IMR-90 (cell line): ENCODE measurements around the gene HS3ST2. TPM values are rescaled to one million over a fixed set of nuclear protein-coding genes. Genes with fewer than 3 reads are reported as not detected.

ENCODE experiments used
- ATAC-seq: fragments of 200-7000 bp; cut with Tn5 transposase; 2 replicates; pipeline ENCODE4 v1.9.1; 2020; ENCODE audit warnings: low read depth, mild to moderate bottlenecking, moderate library complexity
- BruUV-seq: library from RNA; stranded (reverse); fragments of 400-500 nt; replicated peaks from 2 replicates; lab custom pipeline; 2021; lab: Mats Ljungman, UMichigan
- CTCF ChIA-PET: fragments of 300-600 bp; formaldehyde crosslinking; extraction: SDS; loops from one replicate; lab custom pipeline; 2021; ENCODE audit warnings: antibody characterized with exemption; lab: Yijun Ruan, JAX
- POLR2A ChIA-PET: fragments of 300-600 bp; sonication (Branson Sonifier 250); formaldehyde crosslinking; loops from one replicate; lab custom pipeline; 2022; ENCODE audit warnings: antibody characterized with exemption; ENCODE audit not compliant: unreplicated experiment; lab: Charles Lee
- DNase-seq: peaks from one replicate; pipeline ENCODE4 v3.0.0; 2013
- H2AFZ ChIP-seq: replicated peaks from 2 replicates; pipeline ENCODE3; 2013; ENCODE audit warnings: low read length, mild to moderate bottlenecking; ENCODE audit not compliant: poor library complexity
- H2AK5ac ChIP-seq: 2 replicates; pipeline ENCODE4 v1.6.1; 2013; ENCODE audit warnings: low read depth, low read length, inconsistent platforms
- H2AK9ac ChIP-seq: replicated peaks from 2 replicates; pipeline ENCODE3; 2013; ENCODE audit warnings: mild to moderate bottlenecking, low read depth, low read length, moderate library complexity; ENCODE audit not compliant: poor library complexity
- H2BK120ac ChIP-seq: 2 replicates; pipeline ENCODE4 v1.6.1; 2013; ENCODE audit warnings: low read depth, low read length, inconsistent platforms
- H2BK15ac ChIP-seq: 3 replicates; pipeline ENCODE4 v1.6.1; 2013; ENCODE audit warnings: low read depth, low read length, inconsistent platforms
- H2BK20ac ChIP-seq: 2 replicates; pipeline ENCODE4 v1.6.1; 2013; ENCODE audit warnings: low read depth, mild to moderate bottlenecking, inconsistent platforms, low read length, moderate library complexity
- H2BK5ac ChIP-seq: 2 replicates; pipeline ENCODE4 v1.6.1; 2013; ENCODE audit warnings: mild to moderate bottlenecking, low read depth, low read length, inconsistent platforms; ENCODE audit not compliant: poor library complexity, severe bottlenecking
- H3K14ac ChIP-seq: replicated peaks from 2 replicates; pipeline ENCODE4 v1.6.1; 2013; ENCODE audit warnings: low read depth, low read length, inconsistent platforms
- H3K18ac ChIP-seq: 2 replicates; pipeline ENCODE4 v1.6.1; 2013; ENCODE audit warnings: low read depth, low read length, control low read depth
- H3K23ac ChIP-seq: 2 replicates; pipeline ENCODE4 v1.6.1; 2013; ENCODE audit warnings: low read depth, low read length, inconsistent platforms
- H3K27ac ChIP-seq: 2 replicates; pipeline ENCODE4 v1.5.1; 2013; ENCODE audit warnings: mild to moderate bottlenecking, control low read depth, low read length; ENCODE audit not compliant: insufficient read depth
- H3K27me3 ChIP-seq: 2 replicates; pipeline ENCODE4 v1.6.1; 2013; ENCODE audit warnings: low read length; ENCODE audit not compliant: control insufficient read depth, insufficient read depth
- H3K36me3 ChIP-seq: 2 replicates; pipeline ENCODE4 v1.6.1; 2013; ENCODE audit warnings: low read length, mixed read lengths; ENCODE audit not compliant: control insufficient read depth, insufficient read depth
- H3K4ac ChIP-seq: 2 replicates; pipeline ENCODE4 v1.6.1; 2013; ENCODE audit warnings: low read depth, low read length, inconsistent platforms
- H3K4me1 ChIP-seq: 2 replicates; pipeline ENCODE4 v1.6.1; 2013; ENCODE audit warnings: low read length, mixed read lengths; ENCODE audit not compliant: control insufficient read depth, insufficient read depth
- H3K4me2 ChIP-seq: 2 replicates; pipeline ENCODE4 v1.6.1; 2013; ENCODE audit warnings: low read depth, mild to moderate bottlenecking, control low read depth, low read length, moderate library complexity
- H3K4me3 ChIP-seq: 2 replicates; pipeline ENCODE4 v1.5.1; 2013; ENCODE audit warnings: low read depth, mild to moderate bottlenecking, control low read depth, low read length, moderate library complexity; ENCODE audit not compliant: insufficient read depth
- H3K56ac ChIP-seq: 2 replicates; pipeline ENCODE4 v1.6.1; 2013; ENCODE audit warnings: low read length, inconsistent platforms; ENCODE audit not compliant: insufficient read depth; ENCODE audit errors: extremely low read depth
- H3K79me1 ChIP-seq, 2 experiments: 2 replicates each; pipeline ENCODE4 v1.6.1; 2013; ENCODE audit warnings: low read length in 2 of 2, inconsistent platforms in 1 of 2, low read depth in 1 of 2
- H3K9ac ChIP-seq: 2 replicates; pipeline ENCODE4 v1.6.1; 2013; ENCODE audit warnings: low read depth, low read length, control low read depth
- H3K9me1 ChIP-seq: 2 replicates; pipeline ENCODE4 v1.6.1; 2013; ENCODE audit warnings: low read length, inconsistent platforms; ENCODE audit not compliant: insufficient read depth
- H3K9me3 ChIP-seq: 2 replicates; pipeline ENCODE4 v1.6.1; 2013; ENCODE audit warnings: low read length; ENCODE audit not compliant: control insufficient read depth, insufficient read depth
- H4K20me1 ChIP-seq: 2 replicates; pipeline ENCODE4 v1.6.1; 2013; ENCODE audit warnings: low read length, inconsistent platforms; ENCODE audit not compliant: insufficient read depth
- H4K5ac ChIP-seq: 2 replicates; pipeline ENCODE4 v1.6.1; 2013; ENCODE audit warnings: mild to moderate bottlenecking, low read depth, low read length, control low read depth
- H4K8ac ChIP-seq, 2 experiments: 2 replicates each; pipeline ENCODE4 v1.6.1; 2013; ENCODE audit warnings: low read depth in 2 of 2, low read length in 2 of 2, control low read depth in 1 of 2, inconsistent platforms in 1 of 2
- H4K91ac ChIP-seq: 2 replicates; pipeline ENCODE4 v1.6.1; 2013; ENCODE audit warnings: low read depth, low read length, inconsistent platforms; ENCODE audit not compliant: insufficient read depth
- BHLHE40 ChIP-seq: fragments of 150-350 bp; IDR thresholded peaks from 2 replicates; pipeline ENCODE4 v1.6.1; 2016; ENCODE audit warnings: mild to moderate bottlenecking, low read depth, low read length
- CEBPB ChIP-seq: IDR thresholded peaks from 2 replicates; pipeline ENCODE4 v1.6.1; 2012; ENCODE audit warnings: low read depth, low read length, improper control_type of control experiment
- CHD1 ChIP-seq: IDR thresholded peaks from 2 replicates; pipeline ENCODE4 v1.6.1; 2012; ENCODE audit warnings: low read depth, low read length, improper control_type of control experiment
- CTCF ChIP-seq: conservative IDR thresholded peaks from 2 replicates; pipeline ENCODE4 v1.5.1; 2012; ENCODE audit warnings: mild to moderate bottlenecking, low read depth, low read length, improper control_type of control experiment
- ELK1 ChIP-seq: fragments of 150-350 bp; IDR thresholded peaks from 2 replicates; pipeline ENCODE4 v1.6.1; 2016; ENCODE audit warnings: low read depth, mild to moderate bottlenecking, low read length, moderate library complexity, borderline replicate concordance
- FOS ChIP-seq: fragments of 150-350 bp; IDR thresholded peaks from 2 replicates; pipeline ENCODE4 v1.6.1; 2016; ENCODE audit warnings: low read depth, low read length
- MAFK ChIP-seq: IDR thresholded peaks from 2 replicates; pipeline ENCODE4 v1.6.1; 2012; ENCODE audit warnings: low read depth, low read length, improper control_type of control experiment
- MAZ ChIP-seq: IDR thresholded peaks from 2 replicates; pipeline ENCODE4 v1.6.1; 2012; ENCODE audit warnings: low read depth, mild to moderate bottlenecking, low read length, improper control_type of control experiment, moderate library complexity, borderline replicate concordance
- MXI1 ChIP-seq: IDR thresholded peaks from 2 replicates; pipeline ENCODE4 v1.6.1; 2012; ENCODE audit warnings: low read depth, mild to moderate bottlenecking, low read length, moderate library complexity, borderline replicate concordance
- NFE2L2 ChIP-seq: fragments of 150-350 bp; IDR thresholded peaks from 2 replicates; pipeline ENCODE4 v1.6.1; 2016; ENCODE audit warnings: low read depth, mild to moderate bottlenecking, low read length
- POLR2A ChIP-seq: IDR thresholded peaks from 2 replicates; pipeline ENCODE4 v1.6.1; 2012; ENCODE audit warnings: mild to moderate bottlenecking, low read depth, low read length
- RAD21 ChIP-seq: IDR thresholded peaks from 2 replicates; pipeline ENCODE4 v1.6.1; 2012; ENCODE audit warnings: low read length, improper control_type of control experiment
- RCOR1 ChIP-seq: IDR thresholded peaks from 2 replicates; pipeline ENCODE4 v1.6.1; 2012; ENCODE audit warnings: mild to moderate bottlenecking, low read length, improper control_type of control experiment; ENCODE audit not compliant: insufficient replicate concordance
- RFX5 ChIP-seq: IDR thresholded peaks from 2 replicates; pipeline ENCODE4 v1.8.0; 2012; ENCODE audit warnings: low read depth, mild to moderate bottlenecking, low read length, moderate library complexity
- SMC3 ChIP-seq: fragments of 150-350 bp; IDR thresholded peaks from 2 replicates; pipeline ENCODE4 v1.6.1; 2016; ENCODE audit warnings: low read depth, mild to moderate bottlenecking, antibody characterized with exemption, low read length, moderate library complexity
- USF2 ChIP-seq: fragments of 150-350 bp; IDR thresholded peaks from 2 replicates; pipeline ENCODE4 v1.6.1; 2017; ENCODE audit warnings: mild to moderate bottlenecking, antibody characterized with exemption, low read length, low read depth
- WGBS, 2 experiments: methylation state at CpG; one replicate each; pipeline versions ENCODE4 v1.1.5 to v1.1.7; 2013; ENCODE audit warnings: missing lambda C conversion rate in 2 of 2; ENCODE audit not compliant: insufficient read length in 1 of 2; ENCODE audit errors: extremely low coverage in 2 of 2; 5-methylcytosine and 5-hydroxymethylcytosine counted together
- dilution Hi-C: fragments of 300-500 bp; cut with HindIII; formaldehyde crosslinking; loops from one replicate; pipeline ENCODE4 v1.14.3; 2018; ENCODE audit warnings: low sequenced_read_pairs; ENCODE audit not compliant: unreplicated experiment
- in situ Hi-C: fragments of 300-500 bp; cut with MboI; formaldehyde crosslinking; loops from 3 replicates; pipeline ENCODE4 v1.14.3; 2019; ENCODE audit warnings: low sequenced_read_pairs, inconsistent platforms, mixed read lengths
- intact Hi-C: fragments of 100-400 bp; cut with micrococcal nuclease; formaldehyde crosslinking; loops from 2 replicates; pipeline ENCODE4 v1.10.0; 2022
- polyA plus RNA-seq, 3 experiments: library from polyadenylated mRNA; depleted of rRNA; stranded (reverse); fragments of >200 nt; gene quantifications; 2 replicates each; pipeline ENCODE4 v1.2.3, GENCODE V29; 2012; ENCODE audit warnings: low replicate concordance in 1 of 3
- total RNA-seq: library from RNA; depleted of rRNA; stranded (reverse); fragments of >200 nt; gene quantifications from 2 replicates; pipeline ENCODE4 v1.2.3, GENCODE V29; 2012

The HS3ST2 gene
- total and polyA plus RNA-seq, 2 of the 4 experiments (the other 2 are of a cell fraction) = not detected

GRCh38 chr16:22849517-22849916 lies 35.6 kb downstream of the HS3ST2 start:
- TF ChIP-seq ELK1 (no peak), USF2 (no peak), NFE2L2 (no peak), MAZ (no peak), CEBPB (no peak), CTCF (no peak), BHLHE40 (no peak), CHD1 (no peak), MAFK (no peak), POLR2A (no peak), RCOR1 (no peak), SMC3 (no peak), MXI1 (no peak), RAD21 (no peak), FOS (no peak), RFX5 (no peak)
- dilution Hi-C loops = no loop called here
- no CpG with 5 or more reads among the region's 2 CpGs for WGBS, 2 experiments

More at GRCh38 chr16:22849517-22849916, 35.6 kb downstream of the HS3ST2 start:
- in situ Hi-C loops (no loop called here), intact Hi-C loops (no loop called here)
- no peaks in the 10 kb centered on the region for H3K4me1 ChIP-seq
- ATAC-seq (no peak), DNase-seq (no peak)
- H2AK9ac ChIP-seq = no peak overlapping the region
- ChIA-PET POLR2A (no interaction called here), CTCF (no interaction called here)
- H3K14ac ChIP-seq = no peak overlapping the region
- H3K9ac ChIP-seq = no peak overlapping the region
- H3K18ac ChIP-seq = no peak overlapping the region
- H4K5ac ChIP-seq = no peak overlapping the region
- no peaks in the 10 kb centered on the region for H4K20me1 ChIP-seq
- H2BK5ac ChIP-seq = no peak overlapping the region
- H2AK5ac ChIP-seq = no peak overlapping the region
- H3K9me1 ChIP-seq = no peaks in the 10 kb centered on the region
- no peak overlapping the region for H3K4me2 ChIP-seq
- no peak overlapping the region for H4K8ac ChIP-seq
- no peak overlapping the region for H3K4me3 ChIP-seq
- H2BK120ac ChIP-seq = no peak overlapping the region
- no peaks in the 10 kb centered on the region for H3K9me3 ChIP-seq
- H3K36me3 ChIP-seq = no peaks in the 10 kb centered on the region
- no peak overlapping the region for H3K56ac ChIP-seq
- no peak overlapping the region for H4K91ac ChIP-seq
- no peak overlapping the region for H2AFZ ChIP-seq
- no peak overlapping the region for H2BK15ac ChIP-seq
- no TSS peak for BruUV-seq
- H2BK20ac ChIP-seq = no peak overlapping the region
- H3K23ac ChIP-seq = no peak overlapping the region
- no peak overlapping the region for H3K27ac ChIP-seq
- no peaks in the 10 kb centered on the region for H3K79me1 ChIP-seq
- no peaks in the 10 kb centered on the region for H3K27me3 ChIP-seq
- no peak overlapping the region for H3K4ac ChIP-seq
